ENCODE results near the gene NIPSNAP3A. TPM values are rescaled to one million over a fixed set of nuclear protein-coding genes. Genes with fewer than 3 reads are reported as not detected.

Gene NIPSNAP3A
- total RNA-seq, 2 experiments from 2014 or later = 12.2 to 12.4 TPM

DNA sequence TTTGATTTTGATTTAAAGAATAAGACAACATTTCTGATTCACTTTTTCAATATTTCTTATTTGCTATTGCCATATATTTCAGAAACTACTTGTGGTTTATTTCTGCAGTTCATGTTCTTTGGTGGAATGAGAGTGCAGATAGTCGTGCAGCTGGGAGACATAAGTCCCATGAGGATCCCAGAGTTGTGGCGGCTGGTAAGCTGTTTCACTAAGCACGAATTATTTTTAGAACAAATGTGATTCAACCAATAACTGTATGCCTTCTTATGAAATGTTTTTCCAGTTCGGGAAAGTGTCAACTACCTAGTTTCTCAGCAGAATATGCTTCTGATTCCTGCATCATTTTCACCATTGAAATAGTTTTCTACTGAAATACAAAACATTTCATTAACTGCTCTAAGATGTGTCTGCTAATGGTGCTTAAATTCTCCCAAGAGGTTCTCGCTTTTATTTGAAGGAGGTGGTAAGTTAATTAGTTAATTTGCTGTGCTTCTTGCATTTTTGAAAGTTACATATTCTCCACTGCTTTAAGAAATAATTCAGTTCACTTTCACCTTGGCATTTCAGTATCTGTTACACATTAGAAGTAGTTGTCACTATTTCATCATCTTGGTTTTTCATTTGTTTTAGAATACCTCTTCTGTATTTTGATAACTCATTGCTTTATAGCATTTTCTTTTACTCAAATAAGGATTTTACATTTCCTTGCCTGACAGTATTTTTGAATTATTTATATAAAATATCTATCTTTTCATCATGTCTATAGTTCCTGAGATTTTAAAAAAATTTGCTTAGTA, 25.4 kb downstream of the NIPSNAP3A start:
- POLR2A ChIA-PET = no interaction called here
- Mint-ChIP-seq H3K27me3 (peaks cover 3% of the 10 kb centered on the region), H3K4me1 (ENCODE audit: low read depth) (no peaks in the 10 kb centered on the region), H3K27ac (no peak overlapping the region), H3K36me3 (ENCODE audit: low read depth) (no peaks in the 10 kb centered on the region), H3K4me3 (no peak overlapping the region), H3K9me3 (no peaks in the 10 kb centered on the region)
- TF ChIP-seq, protein P1, sequence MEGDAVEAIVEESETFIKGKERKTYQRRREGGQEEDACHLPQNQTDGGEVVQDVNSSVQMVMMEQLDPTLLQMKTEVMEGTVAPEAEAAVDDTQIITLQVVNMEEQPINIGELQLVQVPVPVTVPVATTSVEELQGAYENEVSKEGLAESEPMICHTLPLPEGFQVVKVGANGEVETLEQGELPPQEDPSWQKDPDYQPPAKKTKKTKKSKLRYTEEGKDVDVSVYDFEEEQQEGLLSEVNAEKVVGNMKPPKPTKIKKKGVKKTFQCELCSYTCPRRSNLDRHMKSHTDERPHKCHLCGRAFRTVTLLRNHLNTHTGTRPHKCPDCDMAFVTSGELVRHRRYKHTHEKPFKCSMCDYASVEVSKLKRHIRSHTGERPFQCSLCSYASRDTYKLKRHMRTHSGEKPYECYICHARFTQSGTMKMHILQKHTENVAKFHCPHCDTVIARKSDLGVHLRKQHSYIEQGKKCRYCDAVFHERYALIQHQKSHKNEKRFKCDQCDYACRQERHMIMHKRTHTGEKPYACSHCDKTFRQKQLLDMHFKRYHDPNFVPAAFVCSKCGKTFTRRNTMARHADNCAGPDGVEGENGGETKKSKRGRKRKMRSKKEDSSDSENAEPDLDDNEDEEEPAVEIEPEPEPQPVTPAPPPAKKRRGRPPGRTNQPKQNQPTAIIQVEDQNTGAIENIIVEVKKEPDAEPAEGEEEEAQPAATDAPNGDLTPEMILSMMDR (IDR thresholded peaks at IDR 0.05) = no peak
- CTCF ChIA-PET = no interaction called here
- intact Hi-C loops (cut with micrococcal nuclease) = no loop called here
- no peak for ATAC-seq
- no peak for DNase-seq

DNA sequence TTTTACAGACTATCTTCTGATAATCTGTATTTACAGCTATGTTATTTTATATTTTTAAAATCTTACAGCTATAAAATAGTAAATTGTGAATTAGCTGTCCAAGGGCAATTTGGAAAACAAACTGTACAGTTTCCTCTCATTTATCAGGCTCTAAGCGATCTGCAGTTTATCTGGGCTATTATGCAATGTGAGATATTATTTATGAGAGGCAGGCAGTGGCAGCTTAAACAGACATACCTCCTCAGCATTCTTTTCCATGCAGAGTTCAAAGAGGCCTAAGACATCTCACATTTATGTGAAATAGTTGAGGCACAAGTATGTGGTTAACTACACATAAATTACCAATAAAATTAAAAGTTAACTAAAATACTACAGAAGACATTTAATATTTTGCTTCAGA, 26.6 kb downstream of the NIPSNAP3A start:
- H3K4me1 Mint-ChIP-seq (ENCODE audit: low read depth) = no peaks in the 10 kb centered on the region
- intact Hi-C loops (cut with micrococcal nuclease) = no loop called here
- no peak overlapping the region for H3K27ac Mint-ChIP-seq
- ChIA-PET CTCF (interaction anchor here (1.3 kb wide), 1 partner anchor 26 kb away, joined by 3 read pairs; no protein-coding TSS in a partner anchor), POLR2A (no interaction called here)
- TF ChIP-seq, protein P1 (IDR thresholded peaks at IDR 0.05) = no peak
- ATAC-seq = no peak
- no peak overlapping the region for H3K4me3 Mint-ChIP-seq
- no peaks in the 10 kb centered on the region for H3K9me3 Mint-ChIP-seq
- peaks cover 3% of the 10 kb centered on the region for H3K27me3 Mint-ChIP-seq
- no peak for DNase-seq
- no peaks in the 10 kb centered on the region for H3K36me3 Mint-ChIP-seq (ENCODE audit: low read depth)

DNA sequence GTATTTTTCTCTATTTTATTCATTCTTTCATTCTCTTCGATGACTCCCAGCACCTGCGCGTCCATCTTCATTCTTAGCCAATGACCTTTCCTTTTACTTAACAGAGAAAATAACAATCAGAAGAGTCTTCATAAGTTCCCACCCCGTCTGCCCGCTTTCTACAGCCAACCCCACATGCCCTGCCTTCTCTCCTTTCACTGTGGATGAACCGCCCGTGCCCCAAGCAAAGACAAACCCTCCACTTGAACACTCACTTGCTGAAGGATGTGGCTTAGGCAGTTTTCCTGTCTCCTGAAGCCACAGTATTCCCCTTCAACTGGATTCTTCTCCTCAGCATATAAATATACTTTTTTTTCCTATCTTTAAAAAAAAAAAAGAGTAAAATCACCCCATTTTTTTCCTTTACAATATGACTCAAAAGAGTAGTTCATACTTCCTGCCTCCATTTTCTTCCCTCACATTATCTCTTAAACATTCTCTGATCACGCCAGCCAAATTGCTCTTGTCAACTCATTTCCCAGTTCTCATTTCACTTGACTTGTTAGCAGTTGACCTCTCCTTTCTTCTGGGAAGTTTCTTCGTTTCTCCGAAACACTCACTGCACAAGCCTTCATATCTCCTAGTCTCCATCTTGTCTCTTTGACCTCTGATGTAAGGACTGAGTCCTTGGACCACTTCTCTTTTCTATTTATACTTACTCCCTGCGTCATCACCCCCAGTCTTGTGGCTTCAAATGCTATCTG, 27.5 kb downstream of the NIPSNAP3A start:
- H3K36me3 Mint-ChIP-seq (ENCODE audit: low read depth) = no peaks in the 10 kb centered on the region
- TF ChIP-seq, protein P1 (IDR thresholded peaks at IDR 0.05) = no peak
- peak; percentile 37 for ATAC-seq
- H3K4me1 Mint-ChIP-seq (ENCODE audit: low read depth) = no peaks in the 10 kb centered on the region
- H3K27ac Mint-ChIP-seq = no peak overlapping the region
- peaks cover 3% of the 10 kb centered on the region for H3K27me3 Mint-ChIP-seq
- intact Hi-C loops (cut with micrococcal nuclease) = no loop called here
- DNase-seq = no peak
- H3K9me3 Mint-ChIP-seq = no peaks in the 10 kb centered on the region
- POLR2A ChIA-PET = interaction anchor here (1.1 kb wide), 1 partner anchor 13 kb away, joined by 3 read pairs; no protein-coding TSS in a partner anchor
- CTCF ChIA-PET = interaction anchor here (0.9 to 1.3 kb wide), 2 partner anchors 12 to 27 kb away, joined by 3 read pairs; no protein-coding TSS in a partner anchor
- H3K4me3 Mint-ChIP-seq = no peak overlapping the region

DNA sequence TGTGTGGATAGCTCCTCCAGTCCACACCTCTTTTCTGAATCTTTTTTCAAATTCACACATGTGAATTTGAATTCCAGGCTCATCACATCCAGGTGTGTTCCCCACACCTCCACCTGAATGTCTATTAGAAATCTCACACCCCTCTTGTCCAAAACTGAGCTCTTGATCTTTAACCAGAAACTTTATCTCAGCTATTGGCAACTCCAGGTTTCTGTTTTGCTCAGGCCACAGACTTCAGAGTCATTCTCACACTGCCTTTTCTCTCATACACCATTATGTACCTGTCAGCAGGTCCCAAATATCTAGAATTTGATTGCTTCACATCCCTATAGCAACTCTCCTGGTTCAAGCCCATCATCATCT, 28.1 kb downstream of the NIPSNAP3A start:
- no peak overlapping the region for H3K27ac Mint-ChIP-seq
- H3K4me1 Mint-ChIP-seq (ENCODE audit: low read depth) = no peaks in the 10 kb centered on the region
- ChIA-PET POLR2A (interaction anchor here (1.1 kb wide), 1 partner anchor 14 kb away, joined by 3 read pairs; no protein-coding TSS in a partner anchor), CTCF (interaction anchor here (0.9 kb wide), 1 partner anchor 12 kb away, joined by 3 read pairs; no protein-coding TSS in a partner anchor)
- ATAC-seq = no peak
- TF ChIP-seq, protein P1 (IDR thresholded peaks at IDR 0.05) = no peak
- intact Hi-C loops (cut with micrococcal nuclease) = no loop called here
- no peak overlapping the region for H3K4me3 Mint-ChIP-seq
- no peak for DNase-seq
- H3K36me3 Mint-ChIP-seq (ENCODE audit: low read depth) = no peaks in the 10 kb centered on the region
- no peaks in the 10 kb centered on the region for H3K9me3 Mint-ChIP-seq
- H3K27me3 Mint-ChIP-seq = peaks cover 3% of the 10 kb centered on the region

All from activated CD8-positive, alpha-beta T cell treated with anti-CD3 and anti-CD28 coated beads for 36 hours (primary cell).